Right renal pelvis (tissue), 4 donors: Measurements from ENCODE around the gene KRT75. TPM values are rescaled to one million over a fixed set of nuclear protein-coding genes. Genes with fewer than 3 reads are reported as not detected.

Experiments used
- DNase-seq, 4 donors: peaks; one replicate each; pipeline ENCODE4 v3.0.0-alpha.2; 2013; ENCODE audit warnings: low read depth in 4 of 4, low spot score in 3 of 4, missing footprints in 1 of 4
- polyA plus RNA-seq, 4 donors: library from polyadenylated mRNA; unstranded; fragments of 120-200 nt; gene quantifications; one replicate each; pipeline ENCODE4 v1.2.1, GENCODE V29; 2013; ENCODE audit not compliant: insufficient read length in 4 of 4

Gene KRT75
- polyA plus RNA-seq, 4 donors, result not detected

GRCh38 chr12:52395761-52396434 lies 38.3 kb downstream of the KRT75 start:
- no peak for DNase-seq

- no peak for DNase-seq
Measured at GRCh38 chr12:52394836-52395405, 39.2 kb downstream of the KRT75 start.

- no peak for DNase-seq
Measured at GRCh38 chr12:52392465-52393007, 41.6 kb downstream of the KRT75 start.

GRCh38 chr12:52391618-52392002 lies 42.6 kb downstream of the KRT75 start:
- DNase-seq, result no peak

GRCh38 chr12:52390739-52391617 lies 43.2 kb downstream of the KRT75 start:
- no peak for DNase-seq

GRCh38 chr12:52389313-52390207 lies 44.6 kb downstream of the KRT75 start:
- DNase-seq, result no peak

GRCh38 chr12:52387859-52388258 lies 46.3 kb downstream of the KRT75 start:
- DNase-seq, result no peak

- DNase-seq, result no peak
Measured at GRCh38 chr12:52385226-52385702, 48.9 kb downstream of the KRT75 start, which contains the start of gene KRT84. Gene KRT84 (minus strand): TSS chr12:52385652. CDS start chr12:52385585, 67 bp downstream.

- DNase-seq, result no peak
Measured at GRCh38 chr12:52383331-52383730, 50.8 kb downstream of the KRT75 start.

- DNase-seq, result no peak
Measured at GRCh38 chr12:52382854-52383253, 51.3 kb downstream of the KRT75 start.

- no peak for DNase-seq
Measured at GRCh38 chr12:52381206-52381605, 53.0 kb downstream of the KRT75 start.

GRCh38 chr12:52380271-52380694 lies 53.9 kb downstream of the KRT75 start:
- no peak for DNase-seq

- DNase-seq, result no peak
Measured at GRCh38 chr12:52379536-52379935, 54.6 kb downstream of the KRT75 start.

- DNase-seq, result no peak
Measured at GRCh38 chr12:52378091-52378490, 56.1 kb downstream of the KRT75 start.

GRCh38 chr12:52377266-52377665 lies 56.9 kb downstream of the KRT75 start:
- DNase-seq, result no peak

Other genes with a start within 250 kb of the KRT75 start
- 1 to 10 TPM in 2 of 4 donors, under 1 TPM in 2; 0.83 to 1.4 (median 1.0) TPM for gene KRT80, start 242.4 kb downstream of the KRT75 start, polyA plus RNA-seq
- 100 to 1,000 TPM in 1 of 4 donors, 10 to 100 TPM in 3; 44.7 to 121 (median 73.1) TPM for gene KRT7, start 201.1 kb downstream of the KRT75 start, polyA plus RNA-seq
- gene KRT86, start 159.7 kb downstream of the KRT75 start, polyA plus RNA-seq, result under 1 TPM in 2 of 4 donors, not detected in 2; 0.07 to 0.13 TPM
- gene KRT81, start 142.8 kb downstream of the KRT75 start, polyA plus RNA-seq, result under 1 TPM in 1 of 4 donors, not detected in 3; 0.13 TPM
- gene KRT83, start 113.0 kb downstream of the KRT75 start, polyA plus RNA-seq, result not detected
- gene KRT85, start 66.9 kb downstream of the KRT75 start, polyA plus RNA-seq, result not detected
- gene KRT84, start 48.7 kb downstream of the KRT75 start, polyA plus RNA-seq, result not detected
- gene KRT82, start 28.0 kb downstream of the KRT75 start, polyA plus RNA-seq, result not detected
- not detected for gene KRT6B, start 17.8 kb upstream of the KRT75 start, polyA plus RNA-seq
- not detected for gene KRT6C, start 39.4 kb upstream of the KRT75 start, polyA plus RNA-seq
- under 1 TPM in 1 of 4 donors, not detected in 3; 0.10 TPM for gene KRT6A, start 58.9 kb upstream of the KRT75 start, polyA plus RNA-seq
- 1 to 10 TPM in 2 of 4 donors, under 1 TPM in 2; 0.28 to 1.9 (median 0.98) TPM for gene KRT5, start 86.0 kb upstream of the KRT75 start, polyA plus RNA-seq
- gene KRT71, start 118.8 kb upstream of the KRT75 start, polyA plus RNA-seq, result not detected
- gene KRT74, start 139.5 kb upstream of the KRT75 start, polyA plus RNA-seq, result not detected
- gene KRT72, start 167.1 kb upstream of the KRT75 start, polyA plus RNA-seq, result under 1 TPM in 1 of 4 donors, not detected in 3; 0.11 TPM
- not detected for gene KRT73, start 184.2 kb upstream of the KRT75 start, polyA plus RNA-seq
- gene KRT2, start 217.8 kb upstream of the KRT75 start, polyA plus RNA-seq, result not detected
- gene KRT1, start 246.0 kb upstream of the KRT75 start, polyA plus RNA-seq, result under 1 TPM; 0.07 to 0.43 (median 0.29) TPM